ENCODE results near the gene HPSE.

DNA sequence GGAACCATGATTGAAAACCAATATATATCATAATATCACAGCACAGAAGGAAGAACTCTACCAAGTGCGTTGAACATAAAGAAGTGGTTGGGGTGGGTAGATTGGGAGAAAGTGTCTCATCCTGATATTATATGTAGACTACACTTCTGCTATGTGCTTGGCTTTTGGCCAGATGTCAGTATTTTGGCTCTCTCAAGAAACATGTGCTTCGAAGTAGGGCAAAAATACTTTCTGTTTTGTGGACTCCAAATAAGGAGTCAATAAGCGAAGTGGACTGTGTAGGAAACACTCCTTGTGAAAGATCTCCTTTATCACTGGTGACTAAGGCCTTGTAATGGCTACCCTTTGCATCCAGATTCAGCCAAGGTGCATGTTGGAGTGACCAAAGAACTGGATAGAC, 7.8 kb upstream of the HPSE start:
- no peak for TF ChIP-seq CTCF (IDR thresholded peaks at IDR 0.05)
- TF ChIP-seq POLR2A (IDR thresholded peaks at IDR 0.05), result no peak
